ENCODE data around the gene TMTC4.
"Not testable (repeated sequence)": the region's sequence is repeated elsewhere in the genome, so short reads cannot be mapped to it uniquely, and the experiment has no call there.

The TMTC4 gene

DNA sequence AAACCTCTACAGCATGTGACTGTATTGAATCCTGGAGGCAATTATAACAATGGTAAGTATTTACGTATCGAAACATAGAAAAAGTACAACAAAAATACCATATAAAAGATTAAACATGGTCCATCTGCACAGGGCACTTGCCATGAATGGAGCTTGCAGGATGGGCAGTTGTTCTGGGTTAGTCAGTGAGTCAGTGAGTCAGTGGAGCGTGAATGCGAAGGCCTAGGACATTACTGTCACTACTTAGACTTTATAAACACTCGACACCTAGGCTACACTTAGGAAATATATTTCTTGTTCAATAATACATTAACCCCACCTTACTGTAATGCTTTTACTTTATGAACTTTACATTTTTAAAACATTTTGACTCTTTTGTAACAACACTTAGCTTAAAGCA lies 35.6 kb upstream of the TMTC4 start:
- DNase-seq = no peak
- no peak for TF ChIP-seq CTCF (IDR thresholded peaks at IDR 0.05; ENCODE audit: low read depth, low read length)
- no peaks in the 10 kb centered on the region for H3K4me1 ChIP-seq
- peaks cover 6% of the 10 kb centered on the region; the same call in 1 of the 2 replicates for H3K27me3 ChIP-seq
- no peak overlapping the region for H3K4me3 ChIP-seq (ENCODE audit: low read depth, low read length)
- H3K9me3 ChIP-seq = no peaks in the 10 kb centered on the region
- H3K36me3 ChIP-seq = no peaks in the 10 kb centered on the region

GRCh38 chr13:100707818-100708740 lies 33.5 kb upstream of the TMTC4 start:
- DNase-seq = no peak
- peaks cover 6% of the 10 kb centered on the region for H3K27me3 ChIP-seq

DNA sequence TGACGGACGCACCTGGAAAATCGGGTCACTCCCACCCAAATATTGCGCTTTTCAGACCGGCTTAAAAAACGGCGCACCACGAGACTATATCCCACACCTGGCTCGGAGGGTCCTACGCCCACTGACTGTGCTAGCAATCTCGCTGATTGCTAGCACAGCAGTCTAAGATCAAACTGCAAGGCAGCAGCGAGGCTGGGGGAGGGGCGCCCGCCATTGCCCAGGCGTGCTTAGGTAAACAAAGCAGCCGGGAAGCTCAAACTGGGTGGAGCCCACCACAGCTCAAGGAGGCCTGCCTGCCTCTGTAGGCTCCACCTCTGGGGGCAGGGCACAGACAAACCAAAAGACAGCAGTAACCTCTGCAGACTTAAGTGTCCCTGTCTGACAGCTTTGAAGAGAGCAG lies 23.7 kb upstream of the TMTC4 start:
- H3K36me3 ChIP-seq; H3K4me3 ChIP-seq (ENCODE audit: low read depth, low read length): not testable (repeated sequence)

More at GRCh38 chr13:100707818-100708740, 33.5 kb upstream of the TMTC4 start:
- H3K36me3 ChIP-seq = no peaks in the 10 kb centered on the region
- no peak overlapping the region for H3K4me3 ChIP-seq (ENCODE audit: low read depth, low read length)
- no peak for TF ChIP-seq CTCF (IDR thresholded peaks at IDR 0.05; ENCODE audit: low read depth, low read length)
- H3K9me3 ChIP-seq = no peaks in the 10 kb centered on the region
- no peaks in the 10 kb centered on the region for H3K4me1 ChIP-seq

GRCh38 chr13:100695509-100695773 lies 20.8 kb upstream of the TMTC4 start:
- Histone ChIP-seq H3K4me3 (ENCODE audit: low read depth, low read length) (no peak overlapping the region), H3K4me1 (no peaks in the 10 kb centered on the region), H3K36me3 (no peaks in the 10 kb centered on the region), H3K27me3 (peaks cover 2% of the 10 kb centered on the region; the same call in 1 of the 2 replicates), H3K9me3 (no peaks in the 10 kb centered on the region; the same call in 1 of the 2 replicates)
- TF ChIP-seq CTCF (IDR thresholded peaks at IDR 0.05; ENCODE audit: low read depth, low read length) = no peak
- no peak for DNase-seq

More for the DNA sequence above, 23.7 kb upstream of the TMTC4 start:
- H3K4me1 ChIP-seq, DNase-seq, H3K27me3 ChIP-seq, H3K9me3 ChIP-seq: not testable (repeated sequence)

DNA sequence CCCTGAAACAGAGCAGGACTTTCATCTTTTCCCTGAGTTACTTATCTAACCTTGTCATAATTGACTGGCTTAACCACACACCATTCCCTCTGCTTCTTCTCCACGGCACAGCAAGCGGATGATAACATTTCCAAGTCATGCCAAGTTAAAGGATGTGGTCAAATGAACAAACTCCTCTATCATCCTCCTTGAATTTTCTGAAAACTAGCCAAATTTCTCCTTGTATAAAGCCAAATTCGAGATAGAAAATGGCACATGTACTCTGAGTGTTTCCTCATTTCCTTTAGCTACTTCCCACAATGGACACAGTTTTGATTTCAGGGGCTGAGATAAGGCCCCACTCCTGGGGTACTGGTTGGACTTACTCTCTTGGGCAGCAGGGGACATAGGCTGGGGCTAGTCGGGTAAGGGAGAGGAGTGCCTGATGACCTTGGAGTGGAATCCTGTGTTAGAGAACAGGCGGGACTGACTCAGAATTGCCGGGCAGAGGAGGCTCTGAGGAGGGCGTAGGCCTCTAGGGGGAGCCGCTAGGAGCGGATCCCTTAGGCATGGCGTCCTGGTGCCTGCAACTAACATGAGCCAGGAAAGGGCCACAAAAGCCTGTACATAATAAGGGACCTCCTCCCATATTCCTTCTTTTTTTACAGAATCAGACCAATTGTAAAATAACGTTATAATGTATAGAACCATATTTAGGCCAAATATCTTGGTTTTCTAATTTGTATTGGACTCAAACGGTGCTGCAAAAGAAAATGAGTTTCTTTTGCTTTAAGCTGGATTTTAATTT lies 20.3 kb upstream of the TMTC4 start:
- TF ChIP-seq CTCF (IDR thresholded peaks at IDR 0.05; ENCODE audit: low read depth, low read length) = peak; percentile 81
- no peak overlapping the region for H3K4me3 ChIP-seq (ENCODE audit: low read depth, low read length)
- peaks cover 2% of the 10 kb centered on the region; the same call in 1 of the 2 replicates for H3K27me3 ChIP-seq
- peak; percentile 69 for DNase-seq
- no peaks in the 10 kb centered on the region for H3K36me3 ChIP-seq
- no peaks in the 10 kb centered on the region for H3K4me1 ChIP-seq
- H3K9me3 ChIP-seq = no peaks in the 10 kb centered on the region; the same call in 1 of the 2 replicates

DNA sequence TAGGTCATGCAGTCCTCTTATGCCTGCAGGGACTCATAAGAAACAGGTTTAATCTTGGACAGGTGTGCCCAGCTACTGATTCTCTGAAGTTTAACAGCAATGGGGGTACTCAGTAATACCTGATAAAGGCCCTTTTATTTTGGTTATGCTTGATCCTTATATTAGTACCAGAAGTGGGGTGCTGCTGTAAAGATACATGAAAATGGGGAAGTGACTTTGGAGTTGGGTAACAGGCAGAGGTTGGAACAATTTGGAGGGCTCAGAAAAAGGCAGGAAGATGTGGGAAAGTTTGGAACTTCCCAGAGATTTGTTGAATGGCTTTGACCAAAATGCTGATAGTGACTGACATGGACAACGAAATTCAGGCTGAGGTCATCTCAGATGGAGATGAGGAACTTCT lies 14.6 kb upstream of the TMTC4 start:
- DNase-seq = no peak
- peaks cover 4% of the 10 kb centered on the region for H3K27me3 ChIP-seq
- H3K36me3 ChIP-seq = no peaks in the 10 kb centered on the region
- no peaks in the 10 kb centered on the region for H3K9me3 ChIP-seq
- H3K4me1 ChIP-seq = no peaks in the 10 kb centered on the region
- TF ChIP-seq CTCF (IDR thresholded peaks at IDR 0.05; ENCODE audit: low read depth, low read length) = no peak
- no peak overlapping the region for H3K4me3 ChIP-seq (ENCODE audit: low read depth, low read length)

All from BE2C (cell line).